C4-2B (cell line): ENCODE results near the gene MIEN1.

Experiments used
- ZFX ChIP-seq: fragments of 450-650 bp; IDR thresholded peaks from 2 replicates; pipeline ENCODE4 v1.6.1; 2017
- TF ChIP-seq, protein P1 (sequence below): fragments of 450-650 bp; conservative IDR thresholded peaks from 2 replicates; pipeline ENCODE4 v1.5.1; 2017; ENCODE audit warnings: mild to moderate bottlenecking

DNA sequence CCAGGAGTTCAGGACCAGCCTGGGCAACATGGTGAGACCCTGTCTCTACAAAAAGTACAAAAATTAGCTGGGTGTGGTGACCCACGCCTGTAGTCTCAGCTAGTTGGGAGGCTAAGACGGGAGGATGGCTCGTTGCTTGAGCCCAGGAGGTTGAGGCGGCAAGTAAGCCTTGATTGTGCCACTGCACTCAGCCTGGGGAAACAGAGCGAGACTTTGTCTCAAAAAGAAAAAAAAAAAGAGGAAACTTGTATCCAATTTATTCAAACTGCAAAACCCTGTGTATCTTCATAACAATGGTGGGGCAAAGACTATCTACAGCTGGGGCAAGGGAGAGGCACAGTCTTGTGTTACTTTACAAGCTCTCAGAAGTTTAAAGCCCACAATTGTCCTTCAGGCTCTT, 28.9 kb upstream of the MIEN1 start:
- TF ChIP-seq, protein P1, sequence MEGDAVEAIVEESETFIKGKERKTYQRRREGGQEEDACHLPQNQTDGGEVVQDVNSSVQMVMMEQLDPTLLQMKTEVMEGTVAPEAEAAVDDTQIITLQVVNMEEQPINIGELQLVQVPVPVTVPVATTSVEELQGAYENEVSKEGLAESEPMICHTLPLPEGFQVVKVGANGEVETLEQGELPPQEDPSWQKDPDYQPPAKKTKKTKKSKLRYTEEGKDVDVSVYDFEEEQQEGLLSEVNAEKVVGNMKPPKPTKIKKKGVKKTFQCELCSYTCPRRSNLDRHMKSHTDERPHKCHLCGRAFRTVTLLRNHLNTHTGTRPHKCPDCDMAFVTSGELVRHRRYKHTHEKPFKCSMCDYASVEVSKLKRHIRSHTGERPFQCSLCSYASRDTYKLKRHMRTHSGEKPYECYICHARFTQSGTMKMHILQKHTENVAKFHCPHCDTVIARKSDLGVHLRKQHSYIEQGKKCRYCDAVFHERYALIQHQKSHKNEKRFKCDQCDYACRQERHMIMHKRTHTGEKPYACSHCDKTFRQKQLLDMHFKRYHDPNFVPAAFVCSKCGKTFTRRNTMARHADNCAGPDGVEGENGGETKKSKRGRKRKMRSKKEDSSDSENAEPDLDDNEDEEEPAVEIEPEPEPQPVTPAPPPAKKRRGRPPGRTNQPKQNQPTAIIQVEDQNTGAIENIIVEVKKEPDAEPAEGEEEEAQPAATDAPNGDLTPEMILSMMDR: no peak
- no peak for TF ChIP-seq ZFX
